Measurements from ENCODE around the gene PDX1.

PDX1 gene

DNA sequence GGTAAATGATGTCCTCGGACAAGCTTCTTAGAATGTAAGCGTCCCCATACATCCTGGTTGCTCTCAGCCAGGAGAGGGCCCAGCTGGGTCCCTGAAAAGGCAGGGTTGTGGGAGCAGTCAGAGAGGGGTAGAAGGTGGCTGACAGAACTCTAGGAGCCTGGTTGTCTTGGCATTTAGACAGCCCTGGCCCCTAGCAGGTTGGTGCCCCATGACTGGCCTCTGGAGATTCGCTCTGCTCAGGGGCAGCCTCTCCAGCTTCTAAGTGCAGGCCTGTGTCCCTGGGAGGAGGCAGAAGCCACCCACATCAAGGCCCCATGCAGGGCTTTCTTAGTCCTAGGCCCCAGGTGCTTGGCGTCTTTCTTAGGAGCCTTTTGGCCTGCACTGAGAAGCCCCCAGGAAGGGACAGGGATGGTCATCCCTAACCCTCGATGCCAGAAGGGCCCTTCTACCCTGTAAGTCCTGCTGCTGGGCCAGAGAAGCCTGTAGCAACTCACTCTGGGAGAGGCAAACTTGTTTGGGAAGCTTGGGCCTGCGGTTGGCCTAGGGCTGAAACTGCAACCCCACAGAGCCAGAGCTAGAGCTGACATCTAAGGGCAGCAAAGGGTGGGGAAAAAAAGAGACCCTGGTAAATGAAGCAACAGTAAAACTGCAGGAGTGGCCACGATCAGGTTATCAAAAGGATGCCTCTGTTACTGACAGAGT is 52.1 kb downstream of the PDX1 start:
- no peak for DNase-seq

DNA sequence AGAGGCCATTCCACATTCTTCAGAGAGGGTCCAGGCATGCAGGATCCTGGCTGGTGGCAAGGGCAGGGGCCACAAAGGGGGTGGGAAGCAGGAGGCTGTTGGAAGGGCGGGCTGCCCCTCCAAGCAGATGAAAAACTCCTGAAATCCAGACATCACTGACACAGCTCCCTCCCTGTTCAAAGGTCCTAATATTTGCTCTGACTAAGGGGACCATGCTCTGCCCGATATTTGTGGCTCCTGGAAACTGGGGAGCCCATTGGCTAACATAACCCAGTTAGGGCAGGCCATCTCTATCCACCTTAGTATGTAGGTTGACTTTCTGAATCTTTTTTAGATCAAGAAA is 52.6 kb downstream of the PDX1 start:
- no peak for DNase-seq

DNA sequence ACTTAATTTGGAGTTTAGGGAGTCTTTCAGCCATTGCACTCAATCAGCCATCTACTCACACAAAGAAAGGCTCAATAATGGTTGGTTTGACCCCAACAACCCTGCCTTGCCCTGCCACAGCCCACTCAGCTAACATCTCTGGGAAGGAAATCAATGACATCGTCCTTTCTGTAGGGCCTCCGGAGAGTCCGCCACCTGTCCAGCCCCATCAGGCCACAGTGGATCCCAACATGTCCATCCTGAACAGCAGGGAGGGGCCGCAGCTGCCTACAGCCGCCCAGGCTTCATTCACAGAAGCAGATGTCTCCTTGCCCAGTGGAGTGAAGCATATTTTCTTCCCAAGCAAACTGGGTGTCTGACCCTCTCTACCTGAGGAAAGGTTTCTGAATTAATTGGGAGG is 53.5 kb downstream of the PDX1 start:
- DNase-seq: no peak

DNA sequence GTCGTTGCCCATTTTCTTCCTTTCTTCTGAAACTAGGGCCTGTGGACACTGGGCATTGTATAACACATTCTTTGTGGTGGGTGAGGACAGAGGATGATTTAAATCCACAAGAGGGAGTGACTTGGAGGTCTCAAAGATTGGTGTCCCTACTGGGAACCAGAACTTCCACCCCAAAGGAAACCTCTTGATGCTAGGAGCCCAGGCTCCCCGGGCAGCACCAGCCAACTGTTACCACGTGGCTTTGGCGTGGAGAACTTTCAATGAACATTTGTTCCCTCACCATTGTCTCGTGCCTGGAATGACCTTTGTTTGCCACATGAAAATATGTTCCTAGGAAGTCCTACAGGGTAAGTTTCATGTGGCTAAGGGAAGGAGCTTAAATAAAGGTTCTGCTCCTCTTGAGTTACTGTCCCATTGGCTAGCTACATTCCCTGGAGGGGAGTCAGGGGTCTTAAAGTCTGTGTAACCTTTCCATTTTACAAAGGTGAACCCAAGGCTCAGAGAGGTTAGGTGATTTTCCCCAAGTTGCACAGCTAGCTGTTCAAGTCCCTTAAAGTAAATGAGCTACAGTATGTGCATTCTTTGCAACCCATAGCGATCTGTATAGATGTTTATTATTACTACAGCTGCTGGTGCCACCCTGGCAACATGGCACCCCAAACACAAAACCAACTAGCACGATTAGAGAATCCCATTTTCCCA is 54.3 kb downstream of the PDX1 start:
- no peak for DNase-seq
